ENCODE data around the gene CARD11.

The CARD11 gene

DNA sequence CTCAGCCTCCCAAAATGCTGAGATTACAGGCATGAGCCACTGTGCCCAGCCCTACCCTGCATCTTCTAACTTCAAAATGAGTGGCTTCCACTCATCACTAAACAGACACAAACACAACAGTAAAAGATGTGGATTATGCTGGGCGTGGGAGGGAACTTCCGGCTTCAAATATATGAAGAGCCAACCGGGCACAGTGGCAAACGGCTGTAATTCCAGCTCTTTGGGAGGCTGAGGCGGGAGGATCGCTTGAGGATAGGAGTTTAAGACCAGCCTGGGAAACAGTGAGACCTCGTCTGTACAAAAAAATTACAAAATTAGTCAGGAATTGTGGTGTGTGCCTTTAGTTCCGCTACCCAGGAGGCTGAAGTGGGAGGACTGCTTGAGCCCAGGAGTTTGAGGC is 107.4 kb downstream of the CARD11 start:
- no peak overlapping the region for H3K4me2 ChIP-seq (ENCODE audit: low read length)

GRCh38 chr7:2934984-2935740 is 108.5 kb downstream of the CARD11 start:
- Histone ChIP-seq H3K9me3 (replicated peaks; ENCODE audit: low read length) (no peaks in the 10 kb centered on the region), H3K27me3 (ENCODE audit: control insufficient read depth, insufficient read depth, low read length) (peaks cover 32% of the 10 kb centered on the region), H3K4me3 (ENCODE audit: low read length) (no peak overlapping the region), H3K9ac (ENCODE audit: low read depth, low read length) (no peak overlapping the region), H3K4me2 (ENCODE audit: low read length) (no peak overlapping the region), H3K36me3 (ENCODE audit: insufficient read depth, low read length) (no peaks in the 10 kb centered on the region), H3K4me1 (ENCODE audit: control insufficient read depth, insufficient read depth, low read length) (peaks cover 15% of the 10 kb centered on the region)

More for the DNA sequence above, 107.4 kb downstream of the CARD11 start:
- Histone ChIP-seq H3K4me1 (ENCODE audit: control insufficient read depth, insufficient read depth, low read length) (peaks cover 15% of the 10 kb centered on the region), H3K27me3 (ENCODE audit: control insufficient read depth, insufficient read depth, low read length) (peaks cover 32% of the 10 kb centered on the region), H3K9me3 (replicated peaks; ENCODE audit: low read length) (no peaks in the 10 kb centered on the region), H3K4me3 (ENCODE audit: low read length) (no peak overlapping the region), H3K9ac (ENCODE audit: low read depth, low read length) (no peak overlapping the region), H3K36me3 (ENCODE audit: insufficient read depth, low read length) (no peaks in the 10 kb centered on the region)

DNA sequence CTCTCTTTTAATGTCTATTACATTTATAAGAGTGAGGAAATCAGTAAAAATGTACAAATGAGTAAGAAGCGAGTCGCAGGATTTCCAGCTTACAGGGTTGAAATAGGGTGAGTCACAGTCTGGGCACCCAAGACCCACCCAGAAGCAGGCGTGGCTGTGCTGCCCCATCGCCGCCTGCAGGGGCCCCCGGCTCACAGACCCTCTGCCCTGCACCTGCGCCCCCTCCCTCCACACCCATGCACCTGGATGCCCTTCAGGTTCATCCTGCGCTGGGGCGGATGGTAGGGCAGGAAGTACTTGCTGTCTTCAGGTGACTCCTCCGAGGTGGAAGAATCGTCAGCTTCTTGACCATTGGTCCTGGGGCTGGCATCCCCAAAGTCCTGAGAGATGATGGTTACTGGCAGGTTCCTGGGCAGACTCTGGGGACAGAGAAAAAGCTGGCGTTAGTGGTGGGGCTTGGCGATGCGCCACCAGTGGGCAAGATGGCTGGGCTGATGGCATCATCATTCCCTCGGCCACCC is 109.4 kb downstream of the CARD11 start:
- Histone ChIP-seq H3K9ac (ENCODE audit: low read depth, low read length) (no peak overlapping the region), H3K4me1 (ENCODE audit: control insufficient read depth, insufficient read depth, low read length) (peaks cover 12% of the 10 kb centered on the region), H3K27me3 (ENCODE audit: control insufficient read depth, insufficient read depth, low read length) (peaks cover 34% of the 10 kb centered on the region), H3K36me3 (ENCODE audit: insufficient read depth, low read length) (no peaks in the 10 kb centered on the region), H3K9me3 (replicated peaks; ENCODE audit: low read length) (no peaks in the 10 kb centered on the region), H3K4me3 (ENCODE audit: low read length) (no peak overlapping the region), H3K4me2 (ENCODE audit: low read length) (no peak overlapping the region)

GRCh38 chr7:2932402-2933251 is 111.0 kb downstream of the CARD11 start:
- H3K27me3 ChIP-seq (ENCODE audit: control insufficient read depth, insufficient read depth, low read length): peaks cover 46% of the 10 kb centered on the region
- no peaks in the 10 kb centered on the region for H3K9me3 ChIP-seq (replicated peaks; ENCODE audit: low read length)
- H3K4me1 ChIP-seq (ENCODE audit: control insufficient read depth, insufficient read depth, low read length): peaks cover 8% of the 10 kb centered on the region
- H3K9ac ChIP-seq (ENCODE audit: low read depth, low read length): no peak overlapping the region
- no peak overlapping the region for H3K4me3 ChIP-seq (ENCODE audit: low read length)
- no peak overlapping the region for H3K4me2 ChIP-seq (ENCODE audit: low read length)
- H3K36me3 ChIP-seq (ENCODE audit: insufficient read depth, low read length): no peaks in the 10 kb centered on the region

DNA sequence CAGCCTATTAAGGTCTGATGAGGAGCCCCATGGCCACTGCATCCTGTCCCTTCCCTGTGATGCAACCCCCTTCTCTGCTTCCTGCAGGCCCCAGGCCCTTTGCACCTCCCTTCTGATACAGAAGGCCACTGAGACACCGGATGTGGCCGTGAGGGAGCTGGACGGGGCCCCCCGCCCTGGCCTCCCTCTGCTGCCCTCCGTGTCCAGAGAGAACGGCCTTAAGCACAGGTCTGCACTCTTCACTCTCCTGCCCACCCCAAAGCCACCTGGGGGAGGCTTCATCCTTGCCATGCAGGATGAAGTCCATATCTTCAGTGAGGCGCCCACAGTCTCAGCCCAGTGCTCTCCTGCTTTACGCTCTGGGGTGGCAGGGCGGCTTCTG is 112.6 kb downstream of the CARD11 start:
- no peaks in the 10 kb centered on the region for H3K9me3 ChIP-seq (replicated peaks; ENCODE audit: low read length)
- H3K4me2 ChIP-seq (ENCODE audit: low read length): no peak overlapping the region
- H3K4me1 ChIP-seq (ENCODE audit: control insufficient read depth, insufficient read depth, low read length): peaks cover 8% of the 10 kb centered on the region
- peaks cover 55% of the 10 kb centered on the region for H3K27me3 ChIP-seq (ENCODE audit: control insufficient read depth, insufficient read depth, low read length)
- no peak overlapping the region for H3K9ac ChIP-seq (ENCODE audit: low read depth, low read length)
- no peaks in the 10 kb centered on the region for H3K36me3 ChIP-seq (ENCODE audit: insufficient read depth, low read length)
- H3K4me3 ChIP-seq (ENCODE audit: low read length): no peak overlapping the region

- no peaks in the 10 kb centered on the region for H3K36me3 ChIP-seq (ENCODE audit: insufficient read depth, low read length)
- H3K4me2 ChIP-seq (ENCODE audit: low read length): no peak overlapping the region
- no peak overlapping the region for H3K4me3 ChIP-seq (ENCODE audit: low read length)
- H3K9ac ChIP-seq (ENCODE audit: low read depth, low read length): no peak overlapping the region
- no peaks in the 10 kb centered on the region for H3K9me3 ChIP-seq (replicated peaks; ENCODE audit: low read length)
- H3K4me1 ChIP-seq (ENCODE audit: control insufficient read depth, insufficient read depth, low read length): peaks cover 8% of the 10 kb centered on the region
- H3K27me3 ChIP-seq (ENCODE audit: control insufficient read depth, insufficient read depth, low read length): peaks cover 59% of the 10 kb centered on the region
These were observed 113.2 kb downstream of the CARD11 start for GRCh38 chr7:2930310-2931033.

GRCh38 chr7:2929321-2930201 is 114.1 kb downstream of the CARD11 start:
- Histone ChIP-seq H3K4me2 (ENCODE audit: low read length) (no peak overlapping the region), H3K36me3 (ENCODE audit: insufficient read depth, low read length) (no peaks in the 10 kb centered on the region), H3K9ac (ENCODE audit: low read depth, low read length) (no peak overlapping the region), H3K4me1 (ENCODE audit: control insufficient read depth, insufficient read depth, low read length) (peaks cover 8% of the 10 kb centered on the region), H3K9me3 (replicated peaks; ENCODE audit: low read length) (no peaks in the 10 kb centered on the region), H3K4me3 (ENCODE audit: low read length) (no peak overlapping the region), H3K27me3 (ENCODE audit: control insufficient read depth, insufficient read depth, low read length) (peaks cover 66% of the 10 kb centered on the region)

- Histone ChIP-seq H3K4me1 (ENCODE audit: control insufficient read depth, insufficient read depth, low read length) (peaks cover 1% of the 10 kb centered on the region), H3K9me3 (replicated peaks; ENCODE audit: low read length) (no peaks in the 10 kb centered on the region), H3K9ac (ENCODE audit: low read depth, low read length) (no peak overlapping the region), H3K4me3 (ENCODE audit: low read length) (no peak overlapping the region), H3K27me3 (ENCODE audit: control insufficient read depth, insufficient read depth, low read length) (peaks cover 72% of the 10 kb centered on the region), H3K36me3 (ENCODE audit: insufficient read depth, low read length) (no peaks in the 10 kb centered on the region), H3K4me2 (ENCODE audit: low read length) (no peak overlapping the region)
These were observed 114.9 kb downstream of the CARD11 start for GRCh38 chr7:2928613-2929311.

- Histone ChIP-seq H3K9ac (ENCODE audit: low read depth, low read length) (no peak overlapping the region), H3K9me3 (replicated peaks; ENCODE audit: low read length) (no peaks in the 10 kb centered on the region), H3K27me3 (ENCODE audit: control insufficient read depth, insufficient read depth, low read length) (peaks cover 72% of the 10 kb centered on the region), H3K4me3 (ENCODE audit: low read length) (no peak overlapping the region), H3K36me3 (ENCODE audit: insufficient read depth, low read length) (no peaks in the 10 kb centered on the region), H3K4me1 (ENCODE audit: control insufficient read depth, insufficient read depth, low read length) (no peaks in the 10 kb centered on the region), H3K4me2 (ENCODE audit: low read length) (no peak overlapping the region)
These were observed 115.4 kb downstream of the CARD11 start for GRCh38 chr7:2928256-2928612.

- H3K4me3 ChIP-seq (ENCODE audit: low read length): no peak overlapping the region
- H3K36me3 ChIP-seq (ENCODE audit: insufficient read depth, low read length): no peaks in the 10 kb centered on the region
- no peaks in the 10 kb centered on the region for H3K4me1 ChIP-seq (ENCODE audit: control insufficient read depth, insufficient read depth, low read length)
- H3K9ac ChIP-seq (ENCODE audit: low read depth, low read length): no peak overlapping the region
- H3K9me3 ChIP-seq (replicated peaks; ENCODE audit: low read length): no peaks in the 10 kb centered on the region
- H3K4me2 ChIP-seq (ENCODE audit: low read length): no peak overlapping the region
- peaks cover 70% of the 10 kb centered on the region for H3K27me3 ChIP-seq (ENCODE audit: control insufficient read depth, insufficient read depth, low read length)
These were observed 116.1 kb downstream of the CARD11 start for GRCh38 chr7:2927592-2927991.

Data from skeletal muscle satellite cell (primary cell).